ENCODE measurements around the gene FBXL13.
"Not testable (repeated sequence)": the region's sequence is repeated elsewhere in the genome, so short reads cannot be mapped to it uniquely, and the experiment has no call there.

FBXL13 gene

DNA sequence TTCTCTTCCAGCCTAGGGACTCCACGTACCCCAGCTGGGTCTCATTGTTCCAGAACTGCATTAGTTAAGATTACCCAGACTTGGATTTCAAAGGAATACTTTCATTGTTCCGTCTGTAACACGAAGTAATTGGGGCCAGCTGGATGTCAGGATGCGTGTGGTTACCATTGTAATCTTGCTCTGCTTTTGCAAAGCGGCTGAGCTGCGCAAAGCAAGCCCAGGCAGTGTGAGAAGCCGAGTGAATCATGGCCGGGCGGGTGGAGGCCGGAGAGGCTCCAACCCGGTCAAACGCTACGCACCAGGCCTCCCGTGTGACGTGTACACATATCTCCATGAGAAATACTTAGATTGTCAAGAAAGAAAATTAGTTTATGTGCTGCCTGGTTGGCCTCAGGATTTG lies 140.8 kb downstream of the FBXL13 start:
- DNase-seq, result no peak

DNA sequence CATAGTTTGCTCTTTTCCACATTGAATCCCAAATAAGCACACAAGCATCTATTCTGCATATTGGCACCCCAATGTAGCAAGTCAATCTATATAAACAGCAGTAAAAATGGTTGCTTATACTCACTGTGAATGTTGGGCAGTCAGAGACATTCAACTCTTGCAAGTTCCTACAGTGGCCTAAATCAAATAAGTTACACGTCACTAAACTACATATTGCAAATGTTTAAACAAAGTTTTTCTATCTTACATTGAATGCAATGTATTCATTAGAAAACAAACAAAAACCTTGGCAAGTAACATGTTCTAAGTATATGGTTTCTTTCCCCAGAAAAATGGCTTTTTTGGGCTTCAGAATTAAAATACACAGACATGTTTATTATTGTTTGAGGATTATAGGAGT lies 142.8 kb downstream of the FBXL13 start:
- no peak for DNase-seq

DNA sequence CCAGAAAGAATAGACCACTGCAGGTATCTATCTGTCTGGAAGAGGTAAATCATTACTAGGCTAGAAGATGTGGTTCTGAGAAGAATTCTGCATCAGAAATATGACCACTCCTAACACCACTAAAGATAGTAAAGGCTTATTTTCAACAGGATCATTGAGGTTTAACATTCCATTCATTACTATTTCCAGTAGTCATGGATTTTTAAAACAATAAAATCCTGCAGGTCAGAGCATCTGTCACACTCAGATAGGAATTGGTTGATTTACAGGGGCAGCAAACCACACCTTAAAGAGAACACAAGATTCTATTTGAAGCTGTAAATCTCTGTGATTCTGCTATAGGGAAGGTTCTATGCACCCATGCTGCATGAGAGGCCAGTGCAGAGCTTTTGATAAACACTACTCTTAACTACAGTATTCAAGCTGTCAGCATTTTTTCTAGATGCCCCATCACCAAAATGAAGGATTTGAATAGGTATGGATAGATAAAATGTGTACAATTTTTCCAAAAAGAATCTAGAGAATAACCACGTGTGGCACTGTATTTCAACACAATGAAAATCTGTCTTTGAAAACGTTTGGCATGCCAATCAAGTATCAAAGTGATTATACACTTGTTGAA lies 147.2 kb downstream of the FBXL13 start:
- DNase-seq, result no peak

DNA sequence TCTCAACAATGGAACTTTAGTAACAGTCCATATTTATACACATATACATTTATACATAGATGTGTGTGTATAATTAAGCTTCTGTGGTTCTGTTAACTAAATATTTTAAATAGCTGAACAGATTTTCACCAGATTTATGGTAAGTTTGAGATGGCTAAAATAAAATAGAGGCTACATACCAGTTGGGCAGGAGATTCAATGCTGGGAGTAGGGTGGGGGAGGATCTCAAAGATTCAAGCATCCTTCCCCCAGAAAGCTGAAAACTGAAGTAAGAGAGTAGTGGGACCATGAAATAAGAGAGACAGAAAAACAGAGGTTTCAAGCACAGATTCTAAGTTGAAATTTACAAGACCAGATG lies 147.8 kb downstream of the FBXL13 start:
- no peak for DNase-seq

DNA sequence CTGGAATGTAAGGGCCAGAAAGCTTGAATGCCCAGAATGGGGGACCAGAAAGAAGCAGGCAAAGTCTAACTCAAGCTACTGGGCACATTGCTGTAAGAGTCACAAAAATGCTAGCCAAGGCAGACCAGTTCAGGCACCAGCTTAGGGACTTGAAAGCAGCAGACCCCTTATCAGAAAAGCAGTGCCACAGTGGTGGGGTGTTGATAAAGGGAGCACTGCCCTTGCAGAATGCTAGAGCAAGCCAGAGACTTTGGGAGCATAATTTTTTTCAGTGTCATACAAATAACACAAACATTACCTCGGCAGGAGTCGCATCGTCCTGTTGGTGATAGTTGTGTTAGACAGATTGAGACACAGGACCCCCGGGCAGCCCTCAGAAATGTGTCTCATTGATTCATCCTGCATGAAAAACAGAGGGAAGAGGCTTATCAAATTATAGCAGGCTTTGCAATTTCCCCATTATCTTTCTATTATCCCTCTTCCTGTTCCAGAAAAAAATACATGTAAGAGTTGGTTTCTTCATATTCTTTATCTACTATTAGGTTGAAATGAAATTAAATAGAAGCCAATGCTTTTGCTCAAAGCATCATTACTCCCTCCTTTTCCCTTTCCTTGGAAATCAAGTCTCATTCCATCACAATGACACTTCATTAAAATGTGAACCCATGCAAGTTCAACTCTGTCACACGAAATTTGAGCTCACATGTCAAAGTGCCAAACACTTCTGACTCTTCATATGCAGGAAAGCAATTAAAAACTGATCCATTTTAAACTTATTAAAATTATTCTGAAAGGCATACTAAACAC lies 148.4 kb downstream of the FBXL13 start:
- DNase-seq, result no peak

DNA sequence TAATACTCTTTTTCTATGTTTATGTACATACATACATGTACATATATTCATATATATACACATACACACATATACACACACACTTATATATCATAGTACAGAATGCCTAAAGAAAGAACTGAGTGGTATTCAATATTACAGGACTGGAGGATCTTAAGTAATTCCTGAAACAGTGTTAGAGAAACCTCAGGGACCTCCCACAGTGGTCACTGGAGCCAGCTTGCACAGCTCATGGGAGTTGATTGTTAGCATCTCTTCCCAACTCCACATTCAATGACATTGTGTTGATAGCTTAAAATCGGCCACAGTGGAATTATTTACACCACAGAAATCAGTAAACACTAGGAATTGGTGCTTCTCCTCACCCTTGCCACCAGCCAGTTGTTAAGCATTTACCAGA lies 155.8 kb downstream of the FBXL13 start:
- DNase-seq, result no peak

DNA sequence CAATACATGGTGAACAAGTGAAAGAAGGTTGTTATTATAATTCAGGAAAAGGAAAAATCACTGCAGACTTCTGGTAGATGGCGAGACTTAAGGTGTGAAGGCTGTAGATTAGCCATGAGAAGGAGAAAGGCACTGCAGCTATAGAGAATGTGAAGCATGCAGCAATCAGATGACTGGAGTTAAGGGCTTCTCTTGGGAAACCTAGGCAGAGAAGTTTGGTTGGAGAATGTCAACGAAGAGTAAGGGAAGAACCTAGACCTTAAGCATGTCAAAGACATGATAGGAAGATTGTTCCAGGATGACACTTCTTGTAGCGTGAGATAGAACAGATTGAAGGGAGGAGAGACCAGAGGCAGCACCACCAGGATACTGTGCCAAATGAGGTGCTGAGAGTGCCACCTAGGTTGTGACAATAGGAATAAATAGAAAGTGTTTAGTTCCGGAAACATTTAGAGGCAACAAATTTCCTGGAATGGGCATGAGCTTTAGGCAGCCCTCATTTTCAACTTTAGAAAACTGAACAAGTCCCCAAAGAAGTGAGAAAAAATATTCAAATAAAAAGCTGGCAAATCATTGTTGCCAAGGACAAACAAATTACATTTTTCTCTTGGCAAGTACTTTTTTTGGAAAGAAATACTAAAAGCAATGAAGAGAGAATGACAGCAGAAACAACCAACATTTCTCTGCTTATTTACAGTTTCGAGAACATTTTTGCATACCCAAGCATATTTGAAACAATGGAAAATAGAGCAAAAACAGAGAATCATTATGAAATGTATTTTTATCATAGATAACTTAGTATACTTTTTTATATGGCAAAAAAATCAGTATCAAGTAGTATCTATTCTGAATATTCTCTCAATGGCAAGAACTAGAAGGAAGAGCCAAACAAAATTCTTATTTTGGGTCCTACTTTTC lies 156.9 kb downstream of the FBXL13 start:
- DNase-seq, result no peak

DNA sequence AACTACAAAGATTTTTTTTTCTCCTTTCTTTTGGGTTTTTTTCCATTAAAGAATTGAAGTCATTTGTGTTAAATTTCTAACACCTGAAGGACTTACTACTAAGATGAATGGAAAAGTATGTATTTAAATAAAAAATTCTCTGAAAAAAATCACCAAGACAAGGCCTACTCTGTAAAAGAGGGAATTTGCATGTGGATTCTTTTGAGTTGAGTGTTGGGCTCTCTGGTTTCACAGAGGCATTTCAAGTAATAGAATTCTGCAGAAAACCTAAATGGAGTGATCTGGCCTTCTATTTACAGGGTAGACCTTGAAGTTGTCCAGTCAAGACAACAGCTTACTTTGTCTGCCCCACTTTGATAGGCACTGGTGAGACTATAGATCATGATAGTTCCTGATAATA lies 157.7 kb downstream of the FBXL13 start:
- no peak for DNase-seq

DNA sequence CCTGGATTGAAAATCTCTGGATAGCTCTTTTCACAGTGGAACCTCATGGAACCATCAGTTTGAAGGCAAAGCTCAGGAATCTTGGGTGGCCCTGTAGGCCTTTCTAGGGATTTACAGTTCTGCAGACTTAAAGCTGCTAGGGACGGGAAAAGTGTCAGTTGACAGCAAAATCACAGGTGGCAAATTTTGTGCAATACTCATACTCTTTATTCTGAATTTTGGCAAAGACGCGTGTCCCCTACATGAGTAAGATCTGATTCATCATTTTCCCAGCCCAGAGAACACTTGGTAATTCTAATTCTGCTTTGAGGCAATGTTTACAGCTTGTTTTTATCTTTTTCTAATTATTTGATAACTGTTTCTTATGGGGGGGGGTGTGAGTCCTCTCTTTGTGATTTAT lies 158.2 kb downstream of the FBXL13 start:
- no peak for DNase-seq

DNA sequence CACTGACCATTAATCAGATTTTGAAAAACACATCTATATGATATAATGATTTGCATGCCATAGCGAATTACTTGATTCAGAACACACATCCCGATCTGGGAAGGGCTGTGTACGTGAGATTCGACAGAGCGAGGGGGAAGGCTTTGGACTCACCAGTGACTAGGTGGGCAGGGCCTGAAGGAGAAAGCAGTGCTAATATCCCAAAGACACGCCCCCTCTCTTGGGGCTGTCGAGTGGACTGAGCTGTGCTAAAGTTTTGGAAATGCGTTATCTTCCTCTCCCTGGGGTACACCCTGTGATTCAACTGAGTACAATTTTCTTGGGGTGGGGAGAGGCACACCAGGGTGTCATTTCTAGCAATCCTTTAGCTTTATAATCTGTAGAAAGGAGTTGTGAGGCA lies 160.0 kb downstream of the FBXL13 start:
- no peak for DNase-seq

DNA sequence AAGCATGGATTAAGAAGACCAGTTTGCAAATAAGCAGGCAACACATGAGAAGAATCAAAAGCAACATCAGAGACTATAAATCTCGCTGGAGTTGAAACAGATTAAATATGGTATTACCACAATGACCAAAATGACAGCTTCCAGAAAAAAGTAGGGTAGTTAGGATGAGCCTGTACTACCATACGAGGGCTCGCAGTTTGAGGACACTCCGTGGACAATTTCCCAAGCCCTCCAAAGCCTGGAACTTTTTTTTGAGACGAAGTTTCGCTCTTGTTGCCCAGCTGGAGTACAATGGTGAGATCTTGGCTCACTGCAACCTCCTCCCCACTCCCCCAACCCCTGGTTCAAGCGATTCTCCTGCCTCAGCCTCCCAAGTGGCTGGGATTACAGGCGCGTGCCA lies 160.8 kb downstream of the FBXL13 start:
- DNase-seq, result no peak

DNA sequence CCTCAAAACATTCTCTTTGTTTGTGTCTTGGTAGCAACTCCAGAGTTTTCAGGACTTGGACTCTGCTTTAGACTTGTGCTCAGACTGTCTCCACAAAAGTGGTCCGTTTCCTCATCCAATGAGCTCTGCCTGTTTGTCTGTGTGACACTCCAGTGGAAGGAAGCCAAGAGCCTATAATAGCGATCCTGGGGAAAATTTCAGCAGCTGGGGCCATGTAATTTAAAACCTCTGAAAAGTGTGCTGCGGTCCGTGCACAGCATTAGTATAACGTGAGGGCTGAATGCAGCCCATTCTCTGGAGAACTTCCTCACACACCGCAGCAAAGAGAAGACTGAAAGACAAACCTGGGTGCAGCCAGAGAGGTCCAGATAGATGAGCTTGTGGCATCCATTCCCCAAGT lies 161.9 kb downstream of the FBXL13 start, which contains the start of gene LRRC17:
TSS of gene LRRC17 (plus strand) at position 259 of the 400 bp plus-strand sequence. CDS start 20,914 bp downstream, outside the sequence.
- no peak for DNase-seq

DNA sequence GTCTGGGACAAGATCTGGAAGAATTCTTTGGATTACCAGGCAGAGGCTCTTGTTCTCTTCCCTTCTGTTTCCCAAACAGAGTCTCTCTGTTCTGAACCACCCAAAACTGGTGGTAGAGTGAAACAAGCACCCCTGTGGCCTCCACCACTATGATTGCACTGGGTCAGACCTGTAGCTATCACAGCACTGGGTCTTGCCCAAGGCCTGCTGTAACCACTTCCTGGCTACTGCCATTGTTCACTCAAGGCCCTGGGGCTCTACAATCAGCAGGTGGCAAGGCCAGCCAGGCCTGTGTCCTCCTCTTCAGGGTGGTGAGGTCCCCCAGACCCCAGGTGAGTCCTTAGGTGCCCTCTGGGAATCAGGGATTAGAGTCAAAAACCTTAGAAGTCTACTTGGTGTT lies 165.9 kb downstream of the FBXL13 start:
- no peak for DNase-seq

DNA sequence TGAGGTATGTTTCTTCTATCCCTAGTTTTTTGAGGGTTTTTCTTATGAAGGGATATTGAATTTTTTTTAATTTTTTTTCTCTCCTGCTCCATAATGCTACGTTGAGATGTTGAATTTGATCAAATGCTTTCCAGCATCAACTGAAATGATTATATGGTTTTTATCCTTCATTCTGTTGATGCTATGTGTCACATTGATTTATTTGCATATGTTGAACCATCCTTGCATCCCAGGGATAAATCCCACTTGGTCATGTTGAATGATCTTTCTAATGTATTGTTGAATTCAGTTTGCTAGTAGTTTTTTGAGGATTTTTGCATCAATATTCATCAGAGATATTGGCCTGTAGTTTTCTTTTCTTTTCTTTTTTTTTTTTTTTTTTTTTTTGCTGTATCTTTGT lies 171.0 kb downstream of the FBXL13 start:
- DNase-seq, result not testable (repeated sequence)

DNA sequence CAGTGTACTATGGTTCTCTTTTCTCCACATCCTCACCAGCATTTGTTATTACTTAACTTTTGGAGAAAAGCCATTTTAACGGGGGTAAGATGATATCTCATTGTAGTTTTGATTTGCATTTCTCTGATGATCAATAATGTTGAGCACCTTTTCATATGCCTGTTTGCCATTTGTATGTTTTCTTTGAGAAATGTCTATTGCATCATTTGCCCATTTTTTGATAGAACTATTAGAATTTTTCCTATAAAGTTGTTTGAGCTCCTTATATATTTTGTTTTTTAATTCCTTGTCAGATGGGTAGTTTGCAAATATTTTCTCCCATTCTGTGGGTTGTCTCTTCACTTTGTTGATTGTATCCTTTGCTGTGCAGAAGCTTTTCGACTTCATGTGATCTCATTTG lies 172.5 kb downstream of the FBXL13 start:
- not testable (repeated sequence) for DNase-seq

DNA sequence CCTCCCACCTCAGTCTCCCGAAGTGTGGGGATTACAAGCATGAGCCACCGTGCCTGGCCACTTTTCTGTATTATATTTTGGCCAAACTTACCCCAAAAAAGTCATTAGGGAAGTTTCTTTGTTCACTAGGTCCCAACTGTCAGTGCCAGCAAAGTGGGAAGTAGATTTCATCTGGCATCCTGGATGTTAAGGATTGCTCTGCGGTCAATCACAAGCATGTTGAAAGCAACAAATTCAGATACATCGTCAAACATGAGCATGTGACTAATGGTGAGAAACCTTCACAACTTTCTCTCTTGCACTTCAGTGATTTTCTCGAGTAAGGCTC lies 176.1 kb downstream of the FBXL13 start:
- DNase-seq, result no peak

DNA sequence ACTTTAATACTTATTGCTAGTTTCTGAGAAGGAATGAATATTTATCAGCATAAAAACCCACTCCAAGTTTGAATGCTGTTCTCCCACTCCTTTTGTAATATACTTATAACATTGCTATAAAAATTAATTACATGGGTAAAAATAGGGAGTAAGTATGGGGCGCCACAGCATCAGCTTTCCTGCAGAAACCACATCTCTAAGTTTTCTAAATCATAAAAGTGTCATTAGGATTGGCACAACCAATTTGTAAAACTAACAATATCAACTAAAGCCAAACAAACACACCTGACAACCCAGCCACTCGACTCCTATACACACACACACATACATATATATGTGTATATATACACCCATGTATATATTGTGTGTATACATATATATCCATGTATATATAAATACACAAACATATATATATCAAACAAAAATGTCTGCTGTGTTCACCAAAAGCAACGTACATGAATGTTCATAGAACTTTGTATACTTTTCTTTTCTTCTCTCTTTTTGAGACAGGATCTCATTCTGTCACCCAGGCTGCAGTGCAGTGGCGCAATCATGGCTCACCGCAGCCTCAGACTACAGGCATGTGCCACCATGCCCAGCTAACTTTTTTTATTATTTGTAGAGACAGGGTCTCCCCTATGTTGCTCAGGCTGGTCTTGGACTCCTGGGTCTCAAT lies 176.6 kb downstream of the FBXL13 start:
- no peak for DNase-seq

DNA sequence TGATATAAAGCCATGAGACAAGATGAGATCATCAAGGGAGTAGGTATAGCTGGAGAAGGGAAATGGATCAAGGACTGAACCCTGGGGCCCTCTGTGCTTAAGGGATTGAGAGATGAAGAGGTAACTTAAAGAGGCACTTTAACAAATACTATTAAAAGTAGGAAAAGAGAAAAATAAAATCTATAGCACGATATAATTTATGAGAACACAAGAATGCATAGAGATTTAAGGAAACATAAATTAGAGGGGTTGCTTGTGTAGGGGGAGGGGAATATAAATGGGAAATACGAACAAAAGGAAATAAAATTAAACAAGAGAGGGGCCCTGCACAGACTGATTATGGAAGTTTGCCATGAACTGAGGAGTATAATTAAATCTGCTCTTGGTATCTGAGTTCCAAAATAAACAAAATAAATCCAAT lies 177.4 kb downstream of the FBXL13 start:
- DNase-seq, result no peak

DNA sequence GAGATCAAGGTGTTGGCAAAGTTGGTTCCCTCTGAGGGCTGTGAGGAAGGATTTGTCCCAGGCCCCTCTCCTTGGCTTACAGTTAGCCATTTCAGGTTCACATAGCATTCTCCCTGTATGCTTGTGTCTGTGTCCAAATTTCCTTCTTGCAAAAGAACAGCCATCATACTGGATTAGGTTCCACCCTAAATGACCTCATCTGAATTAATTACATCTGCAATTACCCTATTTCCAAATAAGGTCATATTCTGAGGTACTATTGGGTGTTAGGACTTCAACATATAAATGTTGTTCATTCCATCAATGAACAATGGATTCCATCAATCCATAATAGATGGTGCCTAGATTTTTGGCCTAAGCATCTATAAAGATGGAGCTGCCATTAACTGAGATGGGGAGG lies 178.0 kb downstream of the FBXL13 start:
- no peak for DNase-seq

DNA sequence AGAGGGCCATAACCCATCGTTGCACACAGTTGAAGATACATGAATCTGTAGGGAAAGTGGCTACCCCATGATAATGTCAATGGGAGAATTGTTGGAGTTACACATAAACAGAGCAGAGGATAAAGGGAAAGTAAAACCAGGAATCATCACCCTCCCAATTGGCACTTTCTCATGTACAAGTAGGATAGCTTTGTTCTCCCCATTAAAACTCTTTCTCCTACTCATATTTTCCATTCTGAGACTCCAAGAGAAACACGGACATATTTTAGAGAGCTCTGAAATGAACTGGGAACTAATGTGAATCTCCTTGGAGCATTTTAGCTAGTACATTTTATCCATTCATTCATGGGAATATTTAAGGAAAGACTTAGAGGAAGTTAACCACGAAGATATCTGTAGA lies 179.0 kb downstream of the FBXL13 start:
- DNase-seq, result no peak

DNA sequence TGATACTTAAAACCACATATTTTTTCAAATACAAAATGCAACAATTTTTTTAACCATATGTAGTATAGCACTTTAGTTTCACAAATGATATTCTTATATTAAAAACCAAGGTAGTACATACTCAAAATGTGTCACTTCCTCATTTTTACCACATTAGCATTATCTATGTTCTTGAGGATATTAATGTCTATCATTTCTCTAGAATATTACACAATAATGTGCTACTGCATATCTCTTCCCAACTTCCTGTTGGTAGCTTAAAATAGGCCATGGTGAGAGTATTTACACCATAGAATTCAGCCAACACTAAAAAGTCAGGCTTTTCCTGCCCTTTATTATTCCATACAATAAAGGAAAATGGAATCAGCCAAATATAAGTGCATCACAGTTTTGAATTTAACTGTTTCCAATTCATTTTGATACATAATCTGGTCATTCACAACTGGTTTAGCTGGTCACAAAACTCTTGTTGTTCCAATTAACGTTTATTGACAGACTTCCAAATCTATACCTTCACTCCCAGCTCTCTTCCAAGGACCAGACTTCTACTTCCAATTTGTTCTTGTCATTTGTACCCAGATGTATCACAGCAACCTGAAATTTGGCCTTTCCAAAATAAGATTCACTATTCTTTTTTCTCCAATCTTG lies 181.8 kb downstream of the FBXL13 start:
- DNase-seq, result no peak

DNA sequence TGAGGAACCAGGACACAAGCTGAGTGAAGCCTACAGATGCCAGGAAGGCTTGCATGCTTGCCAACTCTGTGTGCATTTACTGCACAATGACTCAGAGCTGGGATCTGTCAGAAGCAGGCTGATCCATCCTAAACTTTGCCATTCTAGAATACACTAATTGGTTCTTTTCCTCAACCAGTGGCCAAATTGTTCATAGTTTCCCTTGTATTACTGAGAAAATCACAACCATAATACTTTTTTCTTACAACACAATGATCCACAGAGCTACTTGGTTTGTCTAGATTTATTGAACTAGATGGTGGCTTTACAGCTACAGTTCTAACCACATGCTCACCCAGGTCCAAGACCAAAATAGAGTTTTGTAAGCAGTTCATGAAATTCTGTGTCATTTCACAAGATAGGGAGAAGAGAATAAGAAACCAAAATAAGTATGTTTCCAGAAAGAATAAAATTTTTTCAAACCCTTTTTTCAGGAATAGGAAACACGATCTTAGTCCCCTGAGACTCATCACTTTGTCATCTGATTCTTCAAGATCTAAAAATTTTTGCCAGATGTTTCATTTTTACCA lies 182.8 kb downstream of the FBXL13 start:
- DNase-seq, result no peak

All from CD4-positive, alpha-beta T cell treated with Interferon alpha-2 for 1 hour (primary cell).